Mammary epithelial cell (primary cell): ENCODE data around the gene FUT6.

ENCODE experiments used
- EZH2 ChIP-seq: IDR thresholded peaks from 2 replicates; pipeline ENCODE4 v1.6.1; 2012; ENCODE audit warnings: low read length, inconsistent platforms, borderline replicate concordance
- TF ChIP-seq, protein P1 (sequence below), 2 donors: IDR thresholded peaks in 1 of 2; conservative IDR thresholded peaks in 1 of 2; 2 replicates each; pipeline ENCODE4 v1.5.1; 2011 to 2012; ENCODE audit warnings: inconsistent platforms in 2 of 2, low read length in 2 of 2, mild to moderate bottlenecking in 2 of 2, control low read depth in 1 of 2, low read depth in 1 of 2; ENCODE audit not compliant: insufficient read depth in 1 of 2; ENCODE audit errors: extremely low read depth in 1 of 2

DNA sequence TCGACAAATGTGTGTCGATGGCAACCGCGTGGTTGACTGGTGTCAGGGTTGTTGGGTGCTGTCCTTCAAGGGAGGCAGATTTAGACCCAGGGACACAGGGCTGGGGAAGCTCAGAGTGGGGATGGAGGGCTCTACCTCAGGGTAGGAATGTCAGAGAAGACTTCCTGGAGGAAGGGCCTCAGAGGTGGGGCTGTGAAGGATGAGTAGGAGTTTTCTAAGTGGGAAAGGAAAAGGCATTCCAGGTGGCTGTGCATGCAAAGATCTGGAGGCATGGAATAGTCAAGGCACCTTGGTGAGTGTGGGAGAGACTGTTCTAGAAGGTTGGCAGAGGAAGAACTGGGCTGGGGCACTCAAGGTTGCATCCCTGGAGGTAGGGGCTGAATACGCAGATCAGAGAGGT lies 32.6 kb downstream of the FUT6 start:
- TF ChIP-seq, protein P1, sequence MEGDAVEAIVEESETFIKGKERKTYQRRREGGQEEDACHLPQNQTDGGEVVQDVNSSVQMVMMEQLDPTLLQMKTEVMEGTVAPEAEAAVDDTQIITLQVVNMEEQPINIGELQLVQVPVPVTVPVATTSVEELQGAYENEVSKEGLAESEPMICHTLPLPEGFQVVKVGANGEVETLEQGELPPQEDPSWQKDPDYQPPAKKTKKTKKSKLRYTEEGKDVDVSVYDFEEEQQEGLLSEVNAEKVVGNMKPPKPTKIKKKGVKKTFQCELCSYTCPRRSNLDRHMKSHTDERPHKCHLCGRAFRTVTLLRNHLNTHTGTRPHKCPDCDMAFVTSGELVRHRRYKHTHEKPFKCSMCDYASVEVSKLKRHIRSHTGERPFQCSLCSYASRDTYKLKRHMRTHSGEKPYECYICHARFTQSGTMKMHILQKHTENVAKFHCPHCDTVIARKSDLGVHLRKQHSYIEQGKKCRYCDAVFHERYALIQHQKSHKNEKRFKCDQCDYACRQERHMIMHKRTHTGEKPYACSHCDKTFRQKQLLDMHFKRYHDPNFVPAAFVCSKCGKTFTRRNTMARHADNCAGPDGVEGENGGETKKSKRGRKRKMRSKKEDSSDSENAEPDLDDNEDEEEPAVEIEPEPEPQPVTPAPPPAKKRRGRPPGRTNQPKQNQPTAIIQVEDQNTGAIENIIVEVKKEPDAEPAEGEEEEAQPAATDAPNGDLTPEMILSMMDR (conservative IDR thresholded peaks at IDR 0.05 in 1 of 2, IDR thresholded peaks at IDR 0.05 in 1 of 2; ENCODE audit: extremely low read depth in 1 of 2, insufficient read depth in 1 of 2, low read depth in 1 of 2, low read length in 2 of 2), result no peak
- no peak for TF ChIP-seq EZH2
